Measurements from ENCODE around the gene EPHB1.

DNA sequence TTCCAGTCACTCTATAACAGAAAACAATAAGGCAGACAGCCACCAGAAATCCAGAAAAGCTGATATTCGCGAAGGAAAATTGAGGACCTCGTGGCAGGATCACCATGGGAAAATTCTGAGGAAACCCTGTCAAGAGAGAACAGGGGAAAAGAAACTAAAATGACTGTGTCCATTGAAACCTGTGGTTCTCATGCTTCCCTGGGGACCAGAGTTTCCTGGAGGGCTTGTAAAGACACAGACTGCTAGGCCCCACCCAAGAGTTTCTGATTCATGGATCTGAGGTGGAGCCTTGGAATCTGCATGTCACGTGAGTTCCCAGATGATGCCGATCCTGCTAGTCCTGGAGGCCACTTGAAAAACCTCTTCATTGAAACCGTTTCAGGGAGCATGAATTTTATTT lies 420.5 kb downstream of the EPHB1 start:
- TF ChIP-seq, protein P1, sequence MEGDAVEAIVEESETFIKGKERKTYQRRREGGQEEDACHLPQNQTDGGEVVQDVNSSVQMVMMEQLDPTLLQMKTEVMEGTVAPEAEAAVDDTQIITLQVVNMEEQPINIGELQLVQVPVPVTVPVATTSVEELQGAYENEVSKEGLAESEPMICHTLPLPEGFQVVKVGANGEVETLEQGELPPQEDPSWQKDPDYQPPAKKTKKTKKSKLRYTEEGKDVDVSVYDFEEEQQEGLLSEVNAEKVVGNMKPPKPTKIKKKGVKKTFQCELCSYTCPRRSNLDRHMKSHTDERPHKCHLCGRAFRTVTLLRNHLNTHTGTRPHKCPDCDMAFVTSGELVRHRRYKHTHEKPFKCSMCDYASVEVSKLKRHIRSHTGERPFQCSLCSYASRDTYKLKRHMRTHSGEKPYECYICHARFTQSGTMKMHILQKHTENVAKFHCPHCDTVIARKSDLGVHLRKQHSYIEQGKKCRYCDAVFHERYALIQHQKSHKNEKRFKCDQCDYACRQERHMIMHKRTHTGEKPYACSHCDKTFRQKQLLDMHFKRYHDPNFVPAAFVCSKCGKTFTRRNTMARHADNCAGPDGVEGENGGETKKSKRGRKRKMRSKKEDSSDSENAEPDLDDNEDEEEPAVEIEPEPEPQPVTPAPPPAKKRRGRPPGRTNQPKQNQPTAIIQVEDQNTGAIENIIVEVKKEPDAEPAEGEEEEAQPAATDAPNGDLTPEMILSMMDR (conservative IDR thresholded peaks at IDR 0.05): no peak
- TF ChIP-seq ZFX (IDR thresholded peaks at IDR 0.05): no peak

Data from C4-2B (cell line).